ENCODE results near the gene GALNT16.

DNA sequence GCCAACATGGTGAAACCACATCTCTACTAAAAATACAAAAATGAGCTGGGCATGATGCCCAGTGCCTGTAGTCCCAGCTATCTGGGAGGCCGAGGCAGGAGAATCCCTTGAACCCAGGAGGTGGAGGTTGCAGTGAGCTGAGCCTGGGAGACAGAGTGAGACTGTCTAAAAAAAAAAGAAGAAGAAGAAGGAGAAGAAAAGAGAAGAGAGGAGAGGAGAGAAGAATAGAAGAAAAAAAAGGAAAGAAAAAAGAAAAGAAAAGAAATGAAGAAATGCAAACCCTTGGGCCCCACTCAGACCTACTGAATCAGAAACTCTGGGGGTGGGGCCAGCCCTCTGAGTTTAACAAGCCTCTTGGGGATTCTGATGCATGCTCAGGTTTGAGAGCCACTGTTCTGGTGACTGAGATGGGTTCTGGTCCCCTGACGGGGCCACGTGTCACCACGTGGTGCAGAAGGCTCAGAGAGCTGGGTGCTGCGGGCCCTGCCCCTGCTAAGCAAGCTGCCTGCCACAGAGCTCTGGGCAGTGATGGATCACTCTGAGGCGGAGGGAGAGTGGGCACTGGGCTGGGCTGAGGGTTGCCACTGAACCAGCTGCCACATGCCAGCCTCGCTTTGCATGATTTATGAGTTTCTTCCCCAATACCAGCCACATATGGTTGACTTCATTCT is 100.6 kb downstream of the GALNT16 start:
- no peak for TF ChIP-seq ZC3H10 (CRISPR knock-in tag; IDR thresholded peaks at IDR 0.05)
- TF ChIP-seq RARB (CRISPR knock-in tag; IDR thresholded peaks at IDR 0.05), result no peak
- TF ChIP-seq ZNF70 (CRISPR knock-in tag; IDR thresholded peaks at IDR 0.05), result no peak
- TF ChIP-seq, protein P1, sequence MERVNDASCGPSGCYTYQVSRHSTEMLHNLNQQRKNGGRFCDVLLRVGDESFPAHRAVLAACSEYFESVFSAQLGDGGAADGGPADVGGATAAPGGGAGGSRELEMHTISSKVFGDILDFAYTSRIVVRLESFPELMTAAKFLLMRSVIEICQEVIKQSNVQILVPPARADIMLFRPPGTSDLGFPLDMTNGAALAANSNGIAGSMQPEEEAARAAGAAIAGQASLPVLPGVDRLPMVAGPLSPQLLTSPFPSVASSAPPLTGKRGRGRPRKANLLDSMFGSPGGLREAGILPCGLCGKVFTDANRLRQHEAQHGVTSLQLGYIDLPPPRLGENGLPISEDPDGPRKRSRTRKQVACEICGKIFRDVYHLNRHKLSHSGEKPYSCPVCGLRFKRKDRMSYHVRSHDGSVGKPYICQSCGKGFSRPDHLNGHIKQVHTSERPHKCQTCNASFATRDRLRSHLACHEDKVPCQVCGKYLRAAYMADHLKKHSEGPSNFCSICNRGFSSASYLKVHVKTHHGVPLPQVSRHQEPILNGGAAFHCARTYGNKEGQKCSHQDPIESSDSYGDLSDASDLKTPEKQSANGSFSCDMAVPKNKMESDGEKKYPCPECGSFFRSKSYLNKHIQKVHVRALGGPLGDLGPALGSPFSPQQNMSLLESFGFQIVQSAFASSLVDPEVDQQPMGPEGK (CRISPR knock-in tag; IDR thresholded peaks at IDR 0.05; ENCODE audit: borderline replicate concordance), result no peak
- no peak for TF ChIP-seq ZFP3 (CRISPR knock-in tag; IDR thresholded peaks at IDR 0.05)
- TF ChIP-seq ISL1 (CRISPR knock-in tag; IDR thresholded peaks at IDR 0.05), result no peak
- TF ChIP-seq ESRRG (CRISPR knock-in tag; IDR thresholded peaks at IDR 0.05), result no peak
- TF ChIP-seq, protein P2, sequence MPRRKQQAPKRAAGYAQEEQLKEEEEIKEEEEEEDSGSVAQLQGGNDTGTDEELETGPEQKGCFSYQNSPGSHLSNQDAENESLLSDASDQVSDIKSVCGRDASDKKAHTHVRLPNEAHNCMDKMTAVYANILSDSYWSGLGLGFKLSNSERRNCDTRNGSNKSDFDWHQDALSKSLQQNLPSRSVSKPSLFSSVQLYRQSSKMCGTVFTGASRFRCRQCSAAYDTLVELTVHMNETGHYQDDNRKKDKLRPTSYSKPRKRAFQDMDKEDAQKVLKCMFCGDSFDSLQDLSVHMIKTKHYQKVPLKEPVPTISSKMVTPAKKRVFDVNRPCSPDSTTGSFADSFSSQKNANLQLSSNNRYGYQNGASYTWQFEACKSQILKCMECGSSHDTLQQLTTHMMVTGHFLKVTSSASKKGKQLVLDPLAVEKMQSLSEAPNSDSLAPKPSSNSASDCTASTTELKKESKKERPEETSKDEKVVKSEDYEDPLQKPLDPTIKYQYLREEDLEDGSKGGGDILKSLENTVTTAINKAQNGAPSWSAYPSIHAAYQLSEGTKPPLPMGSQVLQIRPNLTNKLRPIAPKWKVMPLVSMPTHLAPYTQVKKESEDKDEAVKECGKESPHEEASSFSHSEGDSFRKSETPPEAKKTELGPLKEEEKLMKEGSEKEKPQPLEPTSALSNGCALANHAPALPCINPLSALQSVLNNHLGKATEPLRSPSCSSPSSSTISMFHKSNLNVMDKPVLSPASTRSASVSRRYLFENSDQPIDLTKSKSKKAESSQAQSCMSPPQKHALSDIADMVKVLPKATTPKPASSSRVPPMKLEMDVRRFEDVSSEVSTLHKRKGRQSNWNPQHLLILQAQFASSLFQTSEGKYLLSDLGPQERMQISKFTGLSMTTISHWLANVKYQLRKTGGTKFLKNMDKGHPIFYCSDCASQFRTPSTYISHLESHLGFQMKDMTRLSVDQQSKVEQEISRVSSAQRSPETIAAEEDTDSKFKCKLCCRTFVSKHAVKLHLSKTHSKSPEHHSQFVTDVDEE (CRISPR knock-in tag; IDR thresholded peaks at IDR 0.05), result no peak
- TF ChIP-seq ZFP30 (CRISPR knock-in tag; IDR thresholded peaks at IDR 0.05), result no peak

Measured in SK-N-SH treated with all-trans-retinoic acid at 6 μM for 48 hours (cell line).